HepG2 (cell line): ENCODE results near the gene CCNB1. TPM values are rescaled to one million over a fixed set of nuclear protein-coding genes. Genes with fewer than 3 reads are reported as not detected.

Experiments used
- EEA1 ChIP-seq: sonication (generic); formaldehyde crosslinking; IDR thresholded peaks from 2 replicates; pipeline ENCODE4 v1.5.1; 2020; ENCODE audit warnings: mild to moderate bottlenecking, missing genetic modification reagents, borderline replicate concordance
- ELF3 ChIP-seq: IDR thresholded peaks from 2 replicates; pipeline ENCODE4 v1.6.1; 2016; ENCODE audit warnings: missing genetic modification reagents, missing compliant biosample characterization
- NFKBIZ ChIP-seq: IDR thresholded peaks from 2 replicates; pipeline ENCODE4 v1.6.1; 2018; ENCODE audit warnings: missing genetic modification reagents, missing compliant biosample characterization
- PRPF4 ChIP-seq: fragments of 200-400 bp; formaldehyde crosslinking; IDR thresholded peaks from 2 replicates; pipeline ENCODE4 v1.6.1; 2016; ENCODE audit warnings: low read length, low read depth; ENCODE audit not compliant: poor library complexity, severe bottlenecking
- SMYD3 ChIP-seq: sonication (generic); formaldehyde crosslinking; IDR thresholded peaks from 2 replicates; pipeline ENCODE4 v1.8.1; 2023; ENCODE audit warnings: mild to moderate bottlenecking, missing genetic modification reagents
- SRSF1 ChIP-seq: fragments of 200-400 bp; formaldehyde crosslinking; optimal IDR thresholded peaks from 2 replicates; pipeline ENCODE3; 2017; ENCODE audit warnings: mild to moderate bottlenecking, low read depth, low read length, moderate library complexity
- ZNF264 ChIP-seq: sonication (generic); formaldehyde crosslinking; IDR thresholded peaks from 2 replicates; pipeline ENCODE4 v1.4.0; 2020; ENCODE audit warnings: missing genetic modification reagents
- ZNF569 ChIP-seq: sonication (generic); formaldehyde crosslinking; IDR thresholded peaks from 2 replicates; pipeline ENCODE4 v1.5.0; 2020; ENCODE audit warnings: mild to moderate bottlenecking, missing genetic modification reagents, moderate library complexity, borderline replicate concordance
- ZNF674 ChIP-seq: sonication (generic); formaldehyde crosslinking; IDR thresholded peaks from 2 replicates; pipeline ENCODE4 v1.5.0; 2020; ENCODE audit warnings: low read depth, mild to moderate bottlenecking, missing genetic modification reagents
- ZNF724P ChIP-seq: sonication (generic); formaldehyde crosslinking; IDR thresholded peaks from 2 replicates; pipeline ENCODE4 v1.8.0; 2022; ENCODE audit warnings: missing genetic modification reagents, borderline replicate concordance
- polyA plus RNA-seq, 8 experiments: library from polyadenylated mRNA; depleted of rRNA in 3 of 8; stranded (reverse) in 7 of 8; unstranded in 1 of 8; fragments of >200 nt; fragmentation: Illumina TruSeq in 4 of 8; extraction: Trizol in 4 of 8; gene quantifications; 2 replicates each; pipeline versions ENCODE4 v1.2.1 to v1.2.3, GENCODE V29; 2011 to 2016; ENCODE audit warnings: low read depth in 4 of 8, missing spikeins in 1 of 8, mixed read lengths in 1 of 8; ENCODE audit not compliant: insufficient read depth in 1 of 8
- total RNA-seq, 5 experiments: library from RNA; depleted of rRNA; stranded (reverse); fragments of >200 nt; fragmentation: Illumina TruSeq; extraction: Trizol; gene quantifications; 2 replicates each; pipeline ENCODE4 v1.2.3, GENCODE V29; 2016; ENCODE audit warnings: low read depth in 1 of 5
- TF ChIP-seq, protein P1 (sequence below): sonication (generic); formaldehyde crosslinking; IDR thresholded peaks from 2 replicates; pipeline ENCODE4 v1.4.0; 2020; ENCODE audit warnings: missing genetic modification reagents; ENCODE audit errors: not compliant biosample characterization
- TF ChIP-seq, protein P2 (sequence below): sonication (generic); formaldehyde crosslinking; IDR thresholded peaks from 2 replicates; pipeline ENCODE4 v1.5.1; 2020; ENCODE audit warnings: mild to moderate bottlenecking, moderate library complexity, missing genetic modification reagents
- TF ChIP-seq, protein P3 (sequence below): sonication (generic); formaldehyde crosslinking; IDR thresholded peaks from 2 replicates; pipeline ENCODE4 v1.5.0; 2020; ENCODE audit warnings: missing genetic modification reagents
- TF ChIP-seq, protein P4 (sequence below): sonication (generic); formaldehyde crosslinking; IDR thresholded peaks from 2 replicates; pipeline ENCODE4 v1.5.0; 2020; ENCODE audit warnings: mild to moderate bottlenecking, missing genetic modification reagents
- TF ChIP-seq, protein P5 (sequence below): sonication (generic); formaldehyde crosslinking; IDR thresholded peaks from 2 replicates; pipeline ENCODE4 v1.5.1; 2020; ENCODE audit warnings: missing genetic modification reagents, mild to moderate bottlenecking, borderline replicate concordance
- TF ChIP-seq, protein P6 (sequence below): sonication (generic); IDR thresholded peaks from 2 replicates; pipeline ENCODE4 v1.6.1; 2016; ENCODE audit warnings: low read depth, borderline replicate concordance

CCNB1 gene
- total and polyA plus RNA-seq, 2 of the 13 experiments (the other 11 are each of a cell fraction or from before 2014, with no cell fraction given), result 82.3 to 316 TPM

DNA sequence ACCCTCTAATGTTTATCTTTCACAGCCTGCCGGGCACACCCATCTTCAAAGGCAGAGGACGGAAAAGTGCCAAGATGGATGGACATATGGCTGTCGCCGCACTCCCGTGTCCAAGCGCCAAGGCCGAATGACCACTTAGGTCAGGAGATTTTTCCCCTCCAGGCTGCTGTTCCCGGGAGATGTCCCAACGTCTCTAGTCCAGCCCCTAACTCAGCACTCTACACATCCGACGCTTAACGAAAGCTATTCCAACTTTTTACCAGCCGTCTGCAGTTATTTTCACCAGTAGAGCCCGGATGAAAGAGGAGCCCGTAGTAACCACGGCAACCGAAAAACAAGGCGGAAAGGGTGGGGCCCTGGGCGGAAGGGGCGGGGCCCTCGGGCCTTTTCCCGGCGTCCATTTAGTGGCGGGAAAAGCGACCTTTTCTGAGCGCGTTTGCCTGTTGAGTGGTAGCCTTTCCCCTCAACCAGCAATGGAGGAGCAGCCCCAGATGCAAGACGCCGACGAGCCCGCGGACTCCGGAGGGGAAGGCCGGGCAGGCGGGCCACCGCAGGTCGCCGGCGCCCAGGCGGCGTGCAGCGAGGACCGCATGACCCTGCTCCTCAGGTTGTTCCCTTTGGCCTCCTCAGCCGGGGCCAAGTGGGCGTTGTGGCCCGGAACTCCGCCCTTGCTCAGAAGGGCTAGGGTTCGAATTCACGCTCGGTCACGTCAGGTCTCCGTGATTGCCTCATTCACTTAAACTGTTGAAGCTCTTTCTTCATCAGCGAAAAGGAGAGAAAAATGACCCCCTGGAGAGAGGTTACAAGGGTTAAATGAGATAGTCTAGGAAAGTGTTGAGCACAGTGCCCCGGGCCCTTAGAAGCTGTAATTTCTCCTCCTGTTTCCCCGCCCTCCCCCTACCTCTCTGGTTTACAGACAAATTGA lies 22.5 kb downstream of the CCNB1 start, which contains the start of gene CENPH (continued):
- no peak for TF ChIP-seq PRPF4
- TF ChIP-seq, protein P1, sequence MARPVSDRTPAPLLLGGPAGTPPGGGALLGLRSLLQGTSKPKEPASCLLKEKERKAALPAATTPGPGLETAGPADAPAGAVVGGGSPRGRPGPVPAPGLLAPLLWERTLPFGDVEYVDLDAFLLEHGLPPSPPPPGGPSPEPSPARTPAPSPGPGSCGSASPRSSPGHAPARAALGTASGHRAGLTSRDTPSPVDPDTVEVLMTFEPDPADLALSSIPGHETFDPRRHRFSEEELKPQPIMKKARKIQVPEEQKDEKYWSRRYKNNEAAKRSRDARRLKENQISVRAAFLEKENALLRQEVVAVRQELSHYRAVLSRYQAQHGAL (CRISPR knock-in tag), result no peak
- TF ChIP-seq ZNF264 (CRISPR knock-in tag), result no peak
- no peak for TF ChIP-seq SMYD3
- TF ChIP-seq ZNF674 (CRISPR knock-in tag), result no peak
- TF ChIP-seq, protein P2, sequence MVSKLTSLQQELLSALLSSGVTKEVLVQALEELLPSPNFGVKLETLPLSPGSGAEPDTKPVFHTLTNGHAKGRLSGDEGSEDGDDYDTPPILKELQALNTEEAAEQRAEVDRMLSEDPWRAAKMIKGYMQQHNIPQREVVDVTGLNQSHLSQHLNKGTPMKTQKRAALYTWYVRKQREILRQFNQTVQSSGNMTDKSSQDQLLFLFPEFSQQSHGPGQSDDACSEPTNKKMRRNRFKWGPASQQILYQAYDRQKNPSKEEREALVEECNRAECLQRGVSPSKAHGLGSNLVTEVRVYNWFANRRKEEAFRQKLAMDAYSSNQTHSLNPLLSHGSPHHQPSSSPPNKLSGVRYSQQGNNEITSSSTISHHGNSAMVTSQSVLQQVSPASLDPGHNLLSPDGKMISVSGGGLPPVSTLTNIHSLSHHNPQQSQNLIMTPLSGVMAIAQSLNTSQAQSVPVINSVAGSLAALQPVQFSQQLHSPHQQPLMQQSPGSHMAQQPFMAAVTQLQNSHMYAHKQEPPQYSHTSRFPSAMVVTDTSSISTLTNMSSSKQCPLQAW (CRISPR knock-in tag), result peak; percentile 20; the same call in 1 of the 2 replicates
- no peak for TF ChIP-seq ZNF569 (CRISPR knock-in tag)
- TF ChIP-seq SRSF1, result no peak
- TF ChIP-seq, protein P3, sequence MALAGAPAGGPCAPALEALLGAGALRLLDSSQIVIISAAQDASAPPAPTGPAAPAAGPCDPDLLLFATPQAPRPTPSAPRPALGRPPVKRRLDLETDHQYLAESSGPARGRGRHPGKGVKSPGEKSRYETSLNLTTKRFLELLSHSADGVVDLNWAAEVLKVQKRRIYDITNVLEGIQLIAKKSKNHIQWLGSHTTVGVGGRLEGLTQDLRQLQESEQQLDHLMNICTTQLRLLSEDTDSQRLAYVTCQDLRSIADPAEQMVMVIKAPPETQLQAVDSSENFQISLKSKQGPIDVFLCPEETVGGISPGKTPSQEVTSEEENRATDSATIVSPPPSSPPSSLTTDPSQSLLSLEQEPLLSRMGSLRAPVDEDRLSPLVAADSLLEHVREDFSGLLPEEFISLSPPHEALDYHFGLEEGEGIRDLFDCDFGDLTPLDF (CRISPR knock-in tag), result peak; percentile 96
- TF ChIP-seq, protein P4, sequence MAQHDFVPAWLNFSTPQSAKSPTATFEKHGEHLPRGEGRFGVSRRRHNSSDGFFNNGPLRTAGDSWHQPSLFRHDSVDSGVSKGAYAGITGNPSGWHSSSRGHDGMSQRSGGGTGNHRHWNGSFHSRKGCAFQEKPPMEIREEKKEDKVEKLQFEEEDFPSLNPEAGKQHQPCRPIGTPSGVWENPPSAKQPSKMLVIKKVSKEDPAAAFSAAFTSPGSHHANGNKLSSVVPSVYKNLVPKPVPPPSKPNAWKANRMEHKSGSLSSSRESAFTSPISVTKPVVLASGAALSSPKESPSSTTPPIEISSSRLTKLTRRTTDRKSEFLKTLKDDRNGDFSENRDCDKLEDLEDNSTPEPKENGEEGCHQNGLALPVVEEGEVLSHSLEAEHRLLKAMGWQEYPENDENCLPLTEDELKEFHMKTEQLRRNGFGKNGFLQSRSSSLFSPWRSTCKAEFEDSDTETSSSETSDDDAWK, result no peak
- TF ChIP-seq, protein P5, sequence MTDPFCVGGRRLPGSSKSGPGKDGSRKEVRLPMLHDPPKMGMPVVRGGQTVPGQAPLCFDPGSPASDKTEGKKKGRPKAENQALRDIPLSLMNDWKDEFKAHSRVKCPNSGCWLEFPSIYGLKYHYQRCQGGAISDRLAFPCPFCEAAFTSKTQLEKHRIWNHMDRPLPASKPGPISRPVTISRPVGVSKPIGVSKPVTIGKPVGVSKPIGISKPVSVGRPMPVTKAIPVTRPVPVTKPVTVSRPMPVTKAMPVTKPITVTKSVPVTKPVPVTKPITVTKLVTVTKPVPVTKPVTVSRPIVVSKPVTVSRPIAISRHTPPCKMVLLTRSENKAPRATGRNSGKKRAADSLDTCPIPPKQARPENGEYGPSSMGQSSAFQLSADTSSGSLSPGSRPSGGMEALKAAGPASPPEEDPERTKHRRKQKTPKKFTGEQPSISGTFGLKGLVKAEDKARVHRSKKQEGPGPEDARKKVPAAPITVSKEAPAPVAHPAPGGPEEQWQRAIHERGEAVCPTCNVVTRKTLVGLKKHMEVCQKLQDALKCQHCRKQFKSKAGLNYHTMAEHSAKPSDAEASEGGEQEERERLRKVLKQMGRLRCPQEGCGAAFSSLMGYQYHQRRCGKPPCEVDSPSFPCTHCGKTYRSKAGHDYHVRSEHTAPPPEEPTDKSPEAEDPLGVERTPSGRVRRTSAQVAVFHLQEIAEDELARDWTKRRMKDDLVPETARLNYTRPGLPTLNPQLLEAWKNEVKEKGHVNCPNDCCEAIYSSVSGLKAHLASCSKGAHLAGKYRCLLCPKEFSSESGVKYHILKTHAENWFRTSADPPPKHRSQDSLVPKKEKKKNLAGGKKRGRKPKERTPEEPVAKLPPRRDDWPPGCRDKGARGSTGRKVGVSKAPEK (CRISPR knock-in tag), result no peak
- TF ChIP-seq, protein P6, sequence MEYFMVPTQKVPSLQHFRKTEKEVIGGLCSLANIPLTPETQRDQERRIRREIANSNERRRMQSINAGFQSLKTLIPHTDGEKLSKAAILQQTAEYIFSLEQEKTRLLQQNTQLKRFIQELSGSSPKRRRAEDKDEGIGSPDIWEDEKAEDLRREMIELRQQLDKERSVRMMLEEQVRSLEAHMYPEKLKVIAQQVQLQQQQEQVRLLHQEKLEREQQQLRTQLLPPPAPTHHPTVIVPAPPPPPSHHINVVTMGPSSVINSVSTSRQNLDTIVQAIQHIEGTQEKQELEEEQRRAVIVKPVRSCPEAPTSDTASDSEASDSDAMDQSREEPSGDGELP, result peak; percentile 13; the same call in 1 of the 2 replicates
- TF ChIP-seq NFKBIZ (CRISPR knock-in tag), result 0 out of 2 replicates have a peak, but pooled peaks have one; percentile 41
- TF ChIP-seq EEA1 (CRISPR knock-in tag), result no peak
- TF ChIP-seq ELF3 (CRISPR knock-in tag), result no peak
- peak; percentile 43; the same call in 1 of the 2 replicates for TF ChIP-seq ZNF724P (CRISPR knock-in tag)
